HEK293 (cell line): ENCODE measurements around the gene GADD45GIP1.

Experiments used
- CTCF ChIA-PET: fragments of 350-600 bp; formaldehyde crosslinking; extraction: SDS; loops from one replicate; lab custom pipeline; 2021; ENCODE audit warnings: antibody characterized with exemption; lab: Yijun Ruan, JAX
- POLR2A ChIA-PET: fragments of 300-600 bp; formaldehyde crosslinking; extraction: SDS; loops from one replicate; lab custom pipeline; 2020; ENCODE audit warnings: antibody characterized with exemption, inconsistent platforms; lab: Yijun Ruan, JAX
- H3K27ac ChIP-seq: fragments of 200-500 bp; sonication (Bioruptor generic); 2 replicates; pipeline ENCODE4 v1.5.1; 2014; ENCODE audit warnings: low read depth, low read length, control low read depth, inconsistent platforms; ENCODE audit errors: extremely low read depth
- H3K36me3 ChIP-seq, 2 experiments: fragments of 200-500 bp in 1 of 2; sonication (Bioruptor generic) in 1 of 2; 1 replicate in 1 of 2; 2 replicates in 1 of 2; pipeline ENCODE4 v1.5.1; 2014 to 2017; ENCODE audit warnings: inconsistent platforms in 2 of 2, low read length in 2 of 2; ENCODE audit not compliant: control insufficient read depth in 2 of 2, insufficient read depth in 1 of 2
- H3K4me1 ChIP-seq: fragments of 200-500 bp; sonication (Bioruptor generic); 2 replicates; pipeline ENCODE4 v1.5.1; 2014; ENCODE audit warnings: mild to moderate bottlenecking, low read length, inconsistent platforms; ENCODE audit not compliant: control insufficient read depth, insufficient read depth
- H3K4me3 ChIP-seq: 2 replicates; pipeline ENCODE4 v1.5.1; 2011; ENCODE audit warnings: low read depth, mild to moderate bottlenecking, control low read depth, low read length, moderate library complexity
- H3K9me3 ChIP-seq: fragments of 200-500 bp; sonication (Bioruptor generic); 2 replicates; pipeline ENCODE4 v1.5.1; 2014; ENCODE audit warnings: low read depth, low read length, inconsistent platforms; ENCODE audit not compliant: control insufficient read depth, insufficient read depth
- GLIS1 ChIP-seq: fragments of 450-650 bp; formaldehyde crosslinking; IDR thresholded peaks from 2 replicates; pipeline ENCODE4 v1.5.1; 2016; ENCODE audit warnings: missing biosample characterization, missing genetic modification characterization
- TCF7L2 ChIP-seq: IDR thresholded peaks from 2 replicates; pipeline ENCODE4 v1.6.1; 2011; ENCODE audit warnings: low read depth, mild to moderate bottlenecking, inconsistent platforms, low read length, moderate library complexity, borderline replicate concordance
- TRIM28 ChIP-seq: IDR thresholded peaks from 2 replicates; pipeline ENCODE4 v1.6.1; 2011; ENCODE audit warnings: low read length, control low read depth, borderline replicate concordance
- YY2 ChIP-seq: fragments of 450-650 bp; formaldehyde crosslinking; IDR thresholded peaks from 2 replicates; pipeline ENCODE4 v1.5.1; 2016; ENCODE audit warnings: missing biosample characterization, missing genetic modification characterization
- ZBTB11 ChIP-seq: fragments of 450-650 bp; formaldehyde crosslinking; conservative IDR thresholded peaks from 2 replicates; pipeline ENCODE4 v1.5.1; 2016; ENCODE audit warnings: low read depth, missing biosample characterization, missing genetic modification characterization
- ZBTB20 ChIP-seq: fragments of 450-650 bp; formaldehyde crosslinking; IDR thresholded peaks from 2 replicates; pipeline ENCODE4 v1.5.1; 2016; ENCODE audit warnings: missing biosample characterization, missing genetic modification characterization
- ZFP37 ChIP-seq: fragments of 450-650 bp; formaldehyde crosslinking; IDR thresholded peaks from 2 replicates; pipeline ENCODE4 v1.5.1; 2016; ENCODE audit warnings: missing biosample characterization, missing genetic modification characterization
- ZNF146 ChIP-seq: fragments of 450-650 bp; formaldehyde crosslinking; IDR thresholded peaks from 2 replicates; pipeline ENCODE4 v1.5.1; 2016; ENCODE audit warnings: missing biosample characterization, missing genetic modification characterization
- ZNF155 ChIP-seq: fragments of 450-650 bp; formaldehyde crosslinking; IDR thresholded peaks from 2 replicates; pipeline ENCODE4 v1.5.1; 2016; ENCODE audit warnings: missing biosample characterization, missing genetic modification characterization
- ZNF18 ChIP-seq: fragments of 450-650 bp; formaldehyde crosslinking; IDR thresholded peaks from 2 replicates; pipeline ENCODE4 v1.5.1; 2016; ENCODE audit warnings: missing biosample characterization, missing genetic modification characterization
- ZNF184 ChIP-seq: fragments of 450-650 bp; IDR thresholded peaks from 2 replicates; pipeline ENCODE4 v1.5.1; 2018; ENCODE audit warnings: missing biosample characterization, mild to moderate bottlenecking, missing genetic modification characterization
- ZNF214 ChIP-seq: fragments of 450-650 bp; formaldehyde crosslinking; IDR thresholded peaks from 2 replicates; pipeline ENCODE4 v1.5.1; 2017; ENCODE audit warnings: missing biosample characterization, mild to moderate bottlenecking, missing genetic modification characterization, borderline replicate concordance
- ZNF335 ChIP-seq: fragments of 450-650 bp; formaldehyde crosslinking; conservative IDR thresholded peaks from 2 replicates; pipeline ENCODE4 v1.5.1; 2016; ENCODE audit warnings: missing biosample characterization, missing genetic modification characterization
- ZNF341 ChIP-seq: fragments of 450-650 bp; formaldehyde crosslinking; IDR thresholded peaks from 2 replicates; pipeline ENCODE4; 2016; ENCODE audit warnings: low read depth, missing biosample characterization, missing genetic modification characterization
- ZNF362 ChIP-seq: fragments of 450-650 bp; formaldehyde crosslinking; IDR thresholded peaks from 2 replicates; pipeline ENCODE4 v1.5.1; 2016; ENCODE audit warnings: missing biosample characterization, missing genetic modification characterization
- ZNF366 ChIP-seq: fragments of 450-650 bp; formaldehyde crosslinking; conservative IDR thresholded peaks from 2 replicates; pipeline ENCODE4 v1.5.1; 2016; ENCODE audit warnings: missing biosample characterization, missing genetic modification characterization
- ZNF404 ChIP-seq: fragments of 450-650 bp; formaldehyde crosslinking; IDR thresholded peaks from 2 replicates; pipeline ENCODE4 v1.5.1; 2017; ENCODE audit warnings: missing biosample characterization, missing genetic modification characterization
- ZNF76 ChIP-seq: fragments of 450-650 bp; formaldehyde crosslinking; IDR thresholded peaks from 2 replicates; pipeline ENCODE4; 2016; ENCODE audit warnings: low read depth, missing biosample characterization, missing genetic modification characterization, borderline replicate concordance
- ZNF768 ChIP-seq: fragments of 450-650 bp; formaldehyde crosslinking; IDR thresholded peaks from 2 replicates; pipeline ENCODE4 v1.5.1; 2018; ENCODE audit warnings: missing biosample characterization, mild to moderate bottlenecking, missing genetic modification characterization
- ZSCAN4 ChIP-seq: fragments of 450-650 bp; formaldehyde crosslinking; IDR thresholded peaks from 2 replicates; pipeline ENCODE4 v1.5.1; 2017; ENCODE audit warnings: missing biosample characterization, missing genetic modification characterization
- ZSCAN5A ChIP-seq: fragments of 450-650 bp; formaldehyde crosslinking; IDR thresholded peaks from 2 replicates; pipeline ENCODE4 v1.5.1; 2016; ENCODE audit warnings: missing biosample characterization, missing genetic modification characterization
- ZXDB ChIP-seq: fragments of 450-650 bp; formaldehyde crosslinking; IDR thresholded peaks from 2 replicates; pipeline ENCODE4 v1.5.1; 2016; ENCODE audit warnings: missing biosample characterization, missing genetic modification characterization

GADD45GIP1 gene

GRCh38 chr19:12965812-12966135 lies 8.8 kb upstream of the GADD45GIP1 start:
- ChIA-PET CTCF (interaction anchor here (0.6 to 3.5 kb wide), 89 partner anchors 7 to 1596 kb away, joined by 3 to 71 read pairs (median 5); partner anchors contain the start of genes CALR, DNASE2, FARSA and GADD45GIP1), POLR2A (interaction anchor here (0.7 to 1.5 kb wide), 13 partner anchors 9 to 187 kb away, joined by 3 to 7 read pairs (median 5); partner anchors contain the start of genes CALR, FARSA, NACC1 and RAD23A)
- no peaks in the 10 kb centered on the region for H3K4me1 ChIP-seq
- TF ChIP-seq ZNF18 (no peak), ZNF214 (tag by site-specific recombination) (no peak), ZNF341 (tag by site-specific recombination) (peak; percentile 6; the same call in 1 of the 2 replicates), TRIM28 (no peak), YY2 (no peak), ZNF335 (tag by site-specific recombination) (peak; percentile 10), ZNF404 (tag by site-specific recombination) (no peak), ZNF362 (tag by site-specific recombination) (no peak), TCF7L2 (no peak), ZNF155 (tag by site-specific recombination) (no peak), ZBTB11 (tag by site-specific recombination) (0 out of 2 replicates have a peak, but pooled peaks have one; percentile 0), ZNF768 (tag by site-specific recombination) (0 out of 2 replicates have a peak, but pooled peaks have one; percentile 0)
- TF ChIP-seq, all 188 proteins: peak for 4
- Histone ChIP-seq H3K4me3 (no peak overlapping the region), H3K27ac (no peak overlapping the region), H3K36me3 (no peaks in the 10 kb centered on the region), H3K9me3 (no peaks in the 10 kb centered on the region)

- CTCF ChIA-PET, result interaction anchor here (0.6 to 3.5 kb wide), 94 partner anchors 8 to 1597 kb away, joined by 3 to 71 read pairs (median 4); partner anchors contain the start of genes CALR, DNASE2, FARSA and GADD45GIP1
- Histone ChIP-seq H3K4me3 (peak overlapping the region; percentile 40), H3K9me3 (no peaks in the 10 kb centered on the region), H3K4me1 (no peaks in the 10 kb centered on the region), H3K27ac (peak overlapping the region; percentile 60; the same call in 1 of the 2 replicates), H3K36me3 (no peaks in the 10 kb centered on the region)
- POLR2A ChIA-PET, result interaction anchor here (0.6 to 1.5 kb wide), 14 partner anchors 9 to 221 kb away, joined by 3 to 7 read pairs (median 4); partner anchors contain the start of genes CALR, FARSA, NACC1 and RAD23A
- TF ChIP-seq ZFP37 (tag by site-specific recombination) (peak; percentile 55; the same call in 1 of the 2 replicates), ZSCAN4 (tag by site-specific recombination) (peak; percentile 47; the same call in 1 of the 2 replicates), ZNF18 (peak; percentile 98), ZNF146 (tag by site-specific recombination) (peak; percentile 23; the same call in 1 of the 2 replicates), ZNF76 (peak; percentile 77), ZXDB (peak; percentile 65), ZSCAN5A (tag by site-specific recombination) (peak; percentile 68; the same call in 1 of the 2 replicates), ZBTB20 (tag by site-specific recombination) (0 out of 2 replicates have a peak, but pooled peaks have one; percentile 10), ZNF366 (tag by site-specific recombination) (0 out of 2 replicates have a peak, but pooled peaks have one; percentile 38), GLIS1 (tag by site-specific recombination) (peak; percentile 77), ZNF184 (no peak)
Observed at GRCh38 chr19:12965017-12965811, 8.2 kb upstream of the GADD45GIP1 start.
